OCI-LY1 (cell line): ENCODE results near the gene TRIM43.
"Not testable (repeated sequence)": the region's sequence is repeated elsewhere in the genome, so short reads cannot be mapped to it uniquely, and the experiment has no call there.

Experiments used
- CTCF ChIP-seq: fragments of 200-600 bp; sonication (generic), shearing (Covaris generic); IDR thresholded peaks from 2 replicates; pipeline ENCODE4 v1.5.1; 2017; ENCODE audit warnings: mild to moderate bottlenecking, antibody characterized with exemption, low read length, moderate library complexity, mixed read lengths
- EZH2 ChIP-seq: fragments of 200-600 bp; sonication (generic), shearing (Covaris generic); IDR thresholded peaks from 2 replicates; pipeline ENCODE4 v1.8.0; 2017; ENCODE audit warnings: borderline replicate concordance, mixed run types, mild to moderate bottlenecking, antibody characterized with exemption, low read length, moderate library complexity, mixed read lengths

GRCh38 chr2:95648894-95649544 is 57.2 kb downstream of the TRIM43 start:
- TF ChIP-seq CTCF, EZH2: not testable (repeated sequence)
